Activated CD8-positive, alpha-beta memory T cell treated with anti-CD3 and anti-CD28 coated beads, Interleukin-2, amount 50 U/mL, for 4 hours (primary cell): ENCODE data around the gene APLNR.

Experiments used
- DNase-seq: peaks from one replicate; pipeline ENCODE4 v3.0.0-alpha.2; 2020

The APLNR gene

GRCh38 chr11:57251037-57251436 lies 14.0 kb upstream of the APLNR start:
- no peak for DNase-seq

- DNase-seq: peak; percentile 41
Observed at GRCh38 chr11:57249384-57250319, 12.6 kb upstream of the APLNR start.

GRCh38 chr11:57248780-57249383 lies 11.8 kb upstream of the APLNR start:
- DNase-seq: no peak

GRCh38 chr11:57244911-57245310 lies 7.9 kb upstream of the APLNR start:
- DNase-seq: no peak

- no peak for DNase-seq
Observed at GRCh38 chr11:57241353-57241972, 4.4 kb upstream of the APLNR start.

GRCh38 chr11:57240757-57241156 lies 3.7 kb upstream of the APLNR start:
- DNase-seq: no peak

- no peak for DNase-seq
Observed at GRCh38 chr11:57240007-57240406, 3.0 kb upstream of the APLNR start.

GRCh38 chr11:57239348-57239747 lies 2.3 kb upstream of the APLNR start:
- DNase-seq: no peak

GRCh38 chr11:57235761-57236703 lies 1.0 kb downstream of the APLNR start:
- no peak for DNase-seq

GRCh38 chr11:57233702-57234101 lies 3.3 kb downstream of the APLNR start:
- no peak for DNase-seq

- DNase-seq: no peak
Observed at GRCh38 chr11:57231539-57232253, 5.4 kb downstream of the APLNR start.

- no peak for DNase-seq
Observed at GRCh38 chr11:57230791-57231538, 6.1 kb downstream of the APLNR start.

- no peak for DNase-seq
Observed at GRCh38 chr11:57230316-57230715, 6.7 kb downstream of the APLNR start.

- no peak for DNase-seq
Observed at GRCh38 chr11:57228600-57228999, 8.4 kb downstream of the APLNR start.

- no peak for DNase-seq
Observed at GRCh38 chr11:57224537-57224936, 12.5 kb downstream of the APLNR start.

- DNase-seq: no peak
Observed at GRCh38 chr11:57224128-57224527, 12.9 kb downstream of the APLNR start.

- DNase-seq: no peak
Observed at GRCh38 chr11:57223601-57224000, 13.4 kb downstream of the APLNR start.

GRCh38 chr11:57222239-57222638 lies 14.8 kb downstream of the APLNR start:
- no peak for DNase-seq

- DNase-seq: no peak
Observed at GRCh38 chr11:57219021-57219627, 17.9 kb downstream of the APLNR start.

- no peak for DNase-seq
Observed at GRCh38 chr11:57217053-57217452, 20.0 kb downstream of the APLNR start.

- no peak for DNase-seq
Observed at GRCh38 chr11:57216463-57216862, 20.6 kb downstream of the APLNR start.
